Endothelial cell of umbilical vein (primary cell): ENCODE measurements around the gene RFX2. TPM values are rescaled to one million over a fixed set of nuclear protein-coding genes. Genes with fewer than 3 reads are reported as not detected.

Experiments
- BruUV-seq: library from RNA; stranded (reverse); fragments of 400-500 nt; replicated peaks from 2 replicates; lab custom pipeline; 2021; lab: Mats Ljungman, UMichigan
- CTCF ChIA-PET: fragments of 300-600, 350-600 bp; sonication (Branson Sonifier 250); formaldehyde crosslinking; loops from one replicate; lab custom pipeline; 2021; ENCODE audit warnings: antibody characterized with exemption, inconsistent platforms; lab: Charles Lee
- POLR2A ChIA-PET: fragments of 300-600, 350-600 bp; sonication (Branson Sonifier 250); formaldehyde crosslinking; loops from one replicate; lab custom pipeline; 2021; ENCODE audit warnings: antibody characterized with exemption, inconsistent platforms; lab: Charles Lee
- DNase-seq: peaks from one replicate; pipeline ENCODE4 v3.0.0-alpha.2; 2011; ENCODE audit warnings: low read depth, low spot score
- FAIRE-seq: peaks from 2 replicates; lab custom pipeline; 2011; peaks lifted over from hg19 to GRCh38; lab: Jason Lieb, UNC
- H2AFZ ChIP-seq: 2 replicates; pipeline ENCODE4 v1.6.0; 2012; ENCODE audit warnings: low read depth, low read length, control low read depth, inconsistent platforms
- H3K27ac ChIP-seq: 2 replicates; pipeline ENCODE4 v1.5.1; 2011; ENCODE audit warnings: low read depth, mild to moderate bottlenecking, control low read depth, low read length, moderate library complexity; ENCODE audit not compliant: insufficient read depth
- H3K27me3 ChIP-seq, 2 experiments: 2 replicates each; pipeline versions ENCODE4 v1.6.0 to v1.6.1; 2011; ENCODE audit warnings: low read length in 2 of 2, mixed read lengths in 1 of 2; ENCODE audit not compliant: control insufficient read depth in 2 of 2, insufficient read depth in 2 of 2
- H3K36me3 ChIP-seq, 2 experiments: 2 replicates in 1 of 2; 3 replicates in 1 of 2; pipeline ENCODE4 v1.5.1; 2011; ENCODE audit warnings: low read length in 2 of 2, mild to moderate bottlenecking in 1 of 2, moderate library complexity in 1 of 2; ENCODE audit not compliant: control insufficient read depth in 2 of 2, insufficient read depth in 2 of 2; ENCODE audit errors: extremely low read depth in 1 of 2
- H3K4me1 ChIP-seq: 3 replicates; pipeline ENCODE4 v1.5.1; 2011; ENCODE audit warnings: mild to moderate bottlenecking, low read length; ENCODE audit not compliant: control insufficient read depth, insufficient read depth; ENCODE audit errors: extremely low read depth
- H3K4me2 ChIP-seq: 2 replicates; pipeline ENCODE4 v1.6.1; 2011; ENCODE audit warnings: low read length, control low read depth, mixed read lengths; ENCODE audit not compliant: insufficient read depth
- H3K4me3 ChIP-seq, 3 experiments: fragments of 200-600 bp in 1 of 3; sonication (generic), shearing (Covaris generic) in 1 of 3; replicated peaks in 1 of 3; 2 replicates each; pipeline ENCODE4 v1.5.1; 2011 to 2016; ENCODE audit warnings: control low read depth in 3 of 3, low read length in 3 of 3, mild to moderate bottlenecking in 2 of 3, inconsistent platforms in 1 of 3, low read depth in 1 of 3, moderate library complexity in 1 of 3; ENCODE audit not compliant: insufficient read depth in 1 of 3
- H3K79me2 ChIP-seq: 2 replicates; pipeline ENCODE4 v1.6.0; 2012; ENCODE audit warnings: low read length, inconsistent platforms; ENCODE audit not compliant: control insufficient read depth, insufficient read depth
- H3K9ac ChIP-seq: replicated peaks from 2 replicates; pipeline ENCODE3; 2011; ENCODE audit warnings: low read length, control low read depth; ENCODE audit not compliant: insufficient read depth; ENCODE audit errors: extremely low read depth
- H3K9me1 ChIP-seq: replicated peaks from 3 replicates; pipeline ENCODE4 v1.6.0; 2011; ENCODE audit warnings: mild to moderate bottlenecking, low read length; ENCODE audit not compliant: control insufficient read depth, insufficient read depth; ENCODE audit errors: extremely low read depth
- H3K9me3 ChIP-seq: replicated peaks from 2 replicates; pipeline ENCODE4 v1.5.1; 2012; ENCODE audit warnings: low read length, inconsistent platforms; ENCODE audit not compliant: control insufficient read depth, insufficient read depth
- H4K20me1 ChIP-seq: replicated peaks from 2 replicates; pipeline ENCODE3; 2011; ENCODE audit warnings: mild to moderate bottlenecking, low read length; ENCODE audit not compliant: control insufficient read depth, insufficient read depth; ENCODE audit errors: extremely low read depth
- EZH2 ChIP-seq: IDR thresholded peaks from 2 replicates; pipeline ENCODE4 v1.6.1; 2012; ENCODE audit warnings: borderline replicate concordance, low read depth, mild to moderate bottlenecking, moderate library complexity, low read length, inconsistent platforms; ENCODE audit not compliant: severe bottlenecking
- FOS ChIP-seq: IDR thresholded peaks from 2 replicates; pipeline ENCODE4 v1.6.1; 2011; ENCODE audit warnings: mild to moderate bottlenecking, low read length, moderate library complexity, borderline replicate concordance; ENCODE audit not compliant: insufficient read depth
- GATA2 ChIP-seq: IDR thresholded peaks from 2 replicates; pipeline ENCODE4 v1.7.0; 2011; ENCODE audit warnings: low read depth, mild to moderate bottlenecking, moderate library complexity, mixed read lengths, low read length; ENCODE audit not compliant: insufficient read length, insufficient read depth
- JUN ChIP-seq: IDR thresholded peaks from 2 replicates; pipeline ENCODE4 v1.6.1; 2011; ENCODE audit warnings: borderline replicate concordance, low read depth; ENCODE audit not compliant: insufficient read length, insufficient read depth
- MYC ChIP-seq: IDR thresholded peaks from one replicate; pipeline ENCODE4 v1.6.1; 2011; ENCODE audit warnings: mild to moderate bottlenecking, low read depth, low read length
- POLR2A ChIP-seq: IDR thresholded peaks from 2 replicates; pipeline ENCODE4 v1.6.1; 2012; ENCODE audit warnings: low read depth, mild to moderate bottlenecking, control low read depth, low read length
- POLR2AphosphoS5 ChIP-seq: IDR thresholded peaks from 2 replicates; pipeline ENCODE4 v1.6.1; 2012; ENCODE audit warnings: low read depth, mild to moderate bottlenecking, control low read depth, low read length, moderate library complexity; ENCODE audit not compliant: insufficient read depth
- dilution Hi-C: fragments of 300-500 bp; cut with MboI; formaldehyde crosslinking; loops from one replicate; pipeline ENCODE4 v1.15.0; 2019; ENCODE audit warnings: low sequenced_read_pairs; ENCODE audit not compliant: extremely low pct_ligation_motif_present
- intact Hi-C: fragments of 100-400 bp; cut with micrococcal nuclease; formaldehyde crosslinking; loops from one replicate; pipeline ENCODE4 v1.10.0; 2022
- polyA plus RNA-seq, 4 experiments: library from polyadenylated mRNA; depleted of rRNA in 3 of 4; stranded (reverse) in 3 of 4; unstranded in 1 of 4; fragments of >200 nt; gene quantifications; 2 replicates each; pipeline versions ENCODE4 v1.2.1 to v1.2.3, GENCODE V29; 2011 to 2012; ENCODE audit warnings: missing spikeins in 1 of 4
- total RNA-seq: library from RNA; stranded (reverse); gene quantifications from 2 replicates; pipeline ENCODE4 v1.2.3, GENCODE V29; 2021
- TF ChIP-seq, protein P1 (sequence below): IDR thresholded peaks from 2 replicates; pipeline ENCODE4 v1.6.1; 2011; ENCODE audit not compliant: insufficient read depth, insufficient read length
- TF ChIP-seq, protein P2 (sequence below), 2 donors: IDR thresholded peaks; 1 replicate in 1 of 2; 2 replicates in 1 of 2; pipeline ENCODE4 v1.5.1; 2011; ENCODE audit warnings: low read length in 2 of 2, mild to moderate bottlenecking in 2 of 2, moderate library complexity in 2 of 2, control low read depth in 1 of 2, inconsistent platforms in 1 of 2, low read depth in 1 of 2; ENCODE audit not compliant: insufficient read depth in 1 of 2; ENCODE audit errors: extremely low read depth in 1 of 2

RFX2 gene
- total and polyA plus RNA-seq, 2 donors (not counting 3 experiments of a cell fraction or from before 2014, with no cell fraction given): 16.1 to 19.0 TPM

DNA sequence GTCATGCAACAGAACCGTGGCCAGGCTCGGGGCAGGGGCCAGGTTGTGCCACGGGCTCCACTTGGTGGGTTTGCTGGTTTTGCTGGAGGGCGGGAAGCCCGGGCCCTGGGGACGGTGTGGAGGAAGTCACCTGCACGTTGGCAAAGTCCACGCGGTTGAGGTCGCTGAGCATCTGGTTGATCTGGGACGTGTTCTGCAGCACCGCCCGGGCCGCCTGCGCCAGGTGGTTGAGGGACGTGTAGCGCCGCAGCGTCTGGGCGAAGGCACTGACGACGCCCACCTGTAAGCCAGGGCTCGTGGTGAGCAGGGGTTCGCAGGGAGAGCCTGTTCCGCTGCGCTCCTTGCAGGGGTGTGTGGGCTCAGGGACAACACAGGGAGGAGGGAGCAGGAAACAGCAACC is 107.7 kb downstream of the RFX2 start:
- no peak overlapping the region for H3K4me2 ChIP-seq
- POLR2A ChIA-PET: no interaction called here
- H3K79me2 ChIP-seq: no peaks in the 10 kb centered on the region
- H3K9me1 ChIP-seq: no peaks in the 10 kb centered on the region
- H3K27me3 ChIP-seq: no peaks in the 10 kb centered on the region
- no TSS peak for BruUV-seq
- no peaks in the 10 kb centered on the region for H3K4me1 ChIP-seq
- no peaks in the 10 kb centered on the region for H4K20me1 ChIP-seq
- H3K36me3 ChIP-seq: peaks cover 3 to 9% of the 10 kb centered on the region in 2 experiments
- CTCF ChIA-PET: interaction anchor here (1.0 to 3.1 kb wide), 5 partner anchors 11 to 21 kb away, joined by 3 to 13 read pairs (median 5); no protein-coding TSS in a partner anchor
- dilution Hi-C loops (no loop called here), intact Hi-C loops (no loop called here)
- TF ChIP-seq GATA2 (no peak), POLR2AphosphoS5 (no peak), POLR2A (no peak), EZH2 (no peak), MYC (no peak), JUN (no peak), FOS (no peak)
- TF ChIP-seq, protein P1, sequence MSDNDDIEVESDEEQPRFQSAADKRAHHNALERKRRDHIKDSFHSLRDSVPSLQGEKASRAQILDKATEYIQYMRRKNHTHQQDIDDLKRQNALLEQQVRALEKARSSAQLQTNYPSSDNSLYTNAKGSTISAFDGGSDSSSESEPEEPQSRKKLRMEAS: no peak
- TF ChIP-seq, protein P2, sequence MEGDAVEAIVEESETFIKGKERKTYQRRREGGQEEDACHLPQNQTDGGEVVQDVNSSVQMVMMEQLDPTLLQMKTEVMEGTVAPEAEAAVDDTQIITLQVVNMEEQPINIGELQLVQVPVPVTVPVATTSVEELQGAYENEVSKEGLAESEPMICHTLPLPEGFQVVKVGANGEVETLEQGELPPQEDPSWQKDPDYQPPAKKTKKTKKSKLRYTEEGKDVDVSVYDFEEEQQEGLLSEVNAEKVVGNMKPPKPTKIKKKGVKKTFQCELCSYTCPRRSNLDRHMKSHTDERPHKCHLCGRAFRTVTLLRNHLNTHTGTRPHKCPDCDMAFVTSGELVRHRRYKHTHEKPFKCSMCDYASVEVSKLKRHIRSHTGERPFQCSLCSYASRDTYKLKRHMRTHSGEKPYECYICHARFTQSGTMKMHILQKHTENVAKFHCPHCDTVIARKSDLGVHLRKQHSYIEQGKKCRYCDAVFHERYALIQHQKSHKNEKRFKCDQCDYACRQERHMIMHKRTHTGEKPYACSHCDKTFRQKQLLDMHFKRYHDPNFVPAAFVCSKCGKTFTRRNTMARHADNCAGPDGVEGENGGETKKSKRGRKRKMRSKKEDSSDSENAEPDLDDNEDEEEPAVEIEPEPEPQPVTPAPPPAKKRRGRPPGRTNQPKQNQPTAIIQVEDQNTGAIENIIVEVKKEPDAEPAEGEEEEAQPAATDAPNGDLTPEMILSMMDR (IDR thresholded peaks at IDR 0.05; ENCODE audit: extremely low read depth in 1 of 2, insufficient read depth in 1 of 2, low read depth in 1 of 2, low read length in 2 of 2): no peak
- H3K9ac ChIP-seq: no peak overlapping the region
- H2AFZ ChIP-seq: no peak overlapping the region
- no peak overlapping the region for H3K4me3 ChIP-seq
- no peak for DNase-seq
- no peaks in the 10 kb centered on the region for H3K9me3 ChIP-seq
- no peak overlapping the region for H3K27ac ChIP-seq
- FAIRE-seq: no peak
